WTC11 (cell line): ENCODE results near the gene NRG3. TPM values are rescaled to one million over a fixed set of nuclear protein-coding genes. Genes with fewer than 3 reads are reported as not detected.

Experiments used
- ATAC-seq: fragments of 200-7000 bp; cut with Tn5 transposase; 2 replicates; pipeline ENCODE4 v1.10.0; 2021; ENCODE audit warnings: mild to moderate bottlenecking, moderate library complexity
- CTCF ChIA-PET: fragments of 300-600 bp; sonication (Branson Sonifier 250); formaldehyde crosslinking; loops from one replicate; lab custom pipeline; 2021; ENCODE audit warnings: antibody characterized with exemption; lab: Charles Lee
- POLR2A ChIA-PET: fragments of 350-600 bp; sonication (Branson Sonifier 250); formaldehyde crosslinking; loops from one replicate; lab custom pipeline; 2021; ENCODE audit warnings: antibody characterized with exemption; lab: Charles Lee
- DNase-seq: peaks from one replicate; pipeline ENCODE4 v3.0.0; 2021; ENCODE audit warnings: low spot score
- H3K27ac Mint-ChIP-seq: 2 replicates; pipeline ENCODE4 v1.8.0; 2021; ENCODE audit warnings: mixed read lengths
- H3K27me3 Mint-ChIP-seq: 2 replicates; pipeline ENCODE4 v1.8.0; 2021; ENCODE audit warnings: low read depth, mild to moderate bottlenecking, moderate library complexity, mixed read lengths
- H3K36me3 Mint-ChIP-seq: 2 replicates; pipeline ENCODE4 v1.8.0; 2021; ENCODE audit warnings: mixed read lengths
- H3K4me1 Mint-ChIP-seq: 2 replicates; pipeline ENCODE4 v1.8.0; 2022; ENCODE audit warnings: mixed read lengths
- H3K4me3 Mint-ChIP-seq: 2 replicates; pipeline ENCODE4 v1.8.0; 2021; ENCODE audit warnings: mild to moderate bottlenecking, moderate library complexity, mixed read lengths
- H3K9me3 Mint-ChIP-seq: 2 replicates; pipeline ENCODE4 v1.8.0; 2021; ENCODE audit warnings: mixed read lengths
- ETV6 ChIP-seq: sonication (generic); formaldehyde crosslinking; IDR thresholded peaks from 2 replicates; pipeline ENCODE4 v1.8.1; 2022; ENCODE audit warnings: mild to moderate bottlenecking, missing genetic modification reagents
- FOXJ3 ChIP-seq: sonication (generic); formaldehyde crosslinking; IDR thresholded peaks from 2 replicates; pipeline ENCODE4 v1.9.0; 2021; ENCODE audit warnings: missing genetic modification reagents, mild to moderate bottlenecking, borderline replicate concordance
- HMGA2 ChIP-seq: fragments of 250-450 bp; sonication (Bioruptor Pico); IDR thresholded peaks from 2 replicates; pipeline ENCODE4 v1.4.0; 2021; ENCODE audit warnings: mild to moderate bottlenecking, moderate library complexity
- KAT7 ChIP-seq: sonication (generic); formaldehyde crosslinking; IDR thresholded peaks from 2 replicates; pipeline ENCODE4 v1.8.1; 2023; ENCODE audit warnings: missing genetic modification reagents, mild to moderate bottlenecking, borderline replicate concordance
- MXD4 ChIP-seq: fragments of 250-450 bp; sonication (Bioruptor Pico); IDR thresholded peaks from 2 replicates; pipeline ENCODE4 v1.8.0; 2021; ENCODE audit warnings: mild to moderate bottlenecking, moderate library complexity, borderline replicate concordance
- SMAD4 ChIP-seq: sonication (generic); formaldehyde crosslinking; IDR thresholded peaks from 2 replicates; pipeline ENCODE4 v1.8.0; 2022; ENCODE audit warnings: mild to moderate bottlenecking, missing genetic modification reagents
- ZNF121 ChIP-seq: sonication (generic); formaldehyde crosslinking; IDR thresholded peaks from 2 replicates; pipeline ENCODE4 v1.8.0; 2023; ENCODE audit warnings: missing genetic modification reagents
- ZNF232 ChIP-seq: sonication (generic); formaldehyde crosslinking; IDR thresholded peaks from 2 replicates; pipeline ENCODE4 v1.8.0; 2022; ENCODE audit warnings: mild to moderate bottlenecking, missing genetic modification reagents
- ZNF423 ChIP-seq: fragments of 250-450 bp; sonication (Bioruptor Pico); IDR thresholded peaks from 2 replicates; pipeline ENCODE4 v2.1.2; 2022; ENCODE audit warnings: mild to moderate bottlenecking, moderate library complexity
- total RNA-seq: library from RNA; stranded (reverse); gene quantifications from 3 replicates; pipeline ENCODE4 v1.2.3, GENCODE V29; 2021
- TF ChIP-seq, protein P1 (sequence below): fragments of 250-450 bp; sonication (Bioruptor Pico); IDR thresholded peaks from 2 replicates; pipeline ENCODE4 v1.9.0; 2021; ENCODE audit warnings: mild to moderate bottlenecking, borderline replicate concordance
- TF ChIP-seq, protein P2 (sequence below): sonication (generic); formaldehyde crosslinking; IDR thresholded peaks from 2 replicates; pipeline ENCODE4 v1.8.1; 2022; ENCODE audit warnings: mild to moderate bottlenecking, moderate library complexity, missing genetic modification reagents
- TF ChIP-seq, protein P3 (sequence below): sonication (generic); formaldehyde crosslinking; conservative IDR thresholded peaks from 2 replicates; pipeline ENCODE4 v1.8.1; 2022; ENCODE audit warnings: mild to moderate bottlenecking, missing genetic modification reagents
- TF ChIP-seq, protein P4 (sequence below): sonication (generic); formaldehyde crosslinking; IDR thresholded peaks from 2 replicates; pipeline ENCODE4 v1.8.1; 2023; ENCODE audit warnings: mild to moderate bottlenecking, missing genetic modification reagents, borderline replicate concordance
- TF ChIP-seq, protein P5 (sequence below): fragments of 250-450 bp; sonication (Bioruptor Pico); conservative IDR thresholded peaks from 2 replicates; pipeline ENCODE4 v1.9.0; 2021; ENCODE audit warnings: mild to moderate bottlenecking
- TF ChIP-seq, protein P6 (sequence below): sonication (generic); formaldehyde crosslinking; IDR thresholded peaks from 2 replicates; pipeline ENCODE4 v1.8.1; 2022; ENCODE audit warnings: low read depth, missing genetic modification reagents, borderline replicate concordance

NRG3 gene
- total RNA-seq, 1 experiment from 2014 or later, result 7.0 TPM

DNA sequence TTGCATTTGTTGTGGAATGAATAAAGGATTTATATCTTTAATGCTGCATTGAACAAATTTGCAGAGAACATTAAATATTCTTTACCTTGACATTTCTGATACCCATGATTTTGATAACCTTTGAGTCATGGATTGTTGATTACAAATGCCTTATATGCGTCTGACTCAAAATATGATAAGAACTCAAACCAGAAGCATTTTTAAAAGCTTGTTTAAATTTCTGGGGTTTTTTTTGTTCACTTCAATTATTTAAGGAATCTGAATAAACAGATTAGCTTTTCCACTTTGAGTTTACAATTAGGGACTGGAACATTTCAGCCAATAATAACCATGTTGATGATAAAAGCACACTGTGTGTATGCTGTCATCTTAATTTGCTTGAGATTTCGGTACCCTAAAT, 253.5 kb downstream of the NRG3 start (continued):
- TF ChIP-seq, protein P1, sequence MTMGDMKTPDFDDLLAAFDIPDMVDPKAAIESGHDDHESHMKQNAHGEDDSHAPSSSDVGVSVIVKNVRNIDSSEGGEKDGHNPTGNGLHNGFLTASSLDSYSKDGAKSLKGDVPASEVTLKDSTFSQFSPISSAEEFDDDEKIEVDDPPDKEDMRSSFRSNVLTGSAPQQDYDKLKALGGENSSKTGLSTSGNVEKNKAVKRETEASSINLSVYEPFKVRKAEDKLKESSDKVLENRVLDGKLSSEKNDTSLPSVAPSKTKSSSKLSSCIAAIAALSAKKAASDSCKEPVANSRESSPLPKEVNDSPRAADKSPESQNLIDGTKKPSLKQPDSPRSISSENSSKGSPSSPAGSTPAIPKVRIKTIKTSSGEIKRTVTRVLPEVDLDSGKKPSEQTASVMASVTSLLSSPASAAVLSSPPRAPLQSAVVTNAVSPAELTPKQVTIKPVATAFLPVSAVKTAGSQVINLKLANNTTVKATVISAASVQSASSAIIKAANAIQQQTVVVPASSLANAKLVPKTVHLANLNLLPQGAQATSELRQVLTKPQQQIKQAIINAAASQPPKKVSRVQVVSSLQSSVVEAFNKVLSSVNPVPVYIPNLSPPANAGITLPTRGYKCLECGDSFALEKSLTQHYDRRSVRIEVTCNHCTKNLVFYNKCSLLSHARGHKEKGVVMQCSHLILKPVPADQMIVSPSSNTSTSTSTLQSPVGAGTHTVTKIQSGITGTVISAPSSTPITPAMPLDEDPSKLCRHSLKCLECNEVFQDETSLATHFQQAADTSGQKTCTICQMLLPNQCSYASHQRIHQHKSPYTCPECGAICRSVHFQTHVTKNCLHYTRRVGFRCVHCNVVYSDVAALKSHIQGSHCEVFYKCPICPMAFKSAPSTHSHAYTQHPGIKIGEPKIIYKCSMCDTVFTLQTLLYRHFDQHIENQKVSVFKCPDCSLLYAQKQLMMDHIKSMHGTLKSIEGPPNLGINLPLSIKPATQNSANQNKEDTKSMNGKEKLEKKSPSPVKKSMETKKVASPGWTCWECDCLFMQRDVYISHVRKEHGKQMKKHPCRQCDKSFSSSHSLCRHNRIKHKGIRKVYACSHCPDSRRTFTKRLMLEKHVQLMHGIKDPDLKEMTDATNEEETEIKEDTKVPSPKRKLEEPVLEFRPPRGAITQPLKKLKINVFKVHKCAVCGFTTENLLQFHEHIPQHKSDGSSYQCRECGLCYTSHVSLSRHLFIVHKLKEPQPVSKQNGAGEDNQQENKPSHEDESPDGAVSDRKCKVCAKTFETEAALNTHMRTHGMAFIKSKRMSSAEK (CRISPR knock-in tag), result no peak
- TF ChIP-seq, protein P2, sequence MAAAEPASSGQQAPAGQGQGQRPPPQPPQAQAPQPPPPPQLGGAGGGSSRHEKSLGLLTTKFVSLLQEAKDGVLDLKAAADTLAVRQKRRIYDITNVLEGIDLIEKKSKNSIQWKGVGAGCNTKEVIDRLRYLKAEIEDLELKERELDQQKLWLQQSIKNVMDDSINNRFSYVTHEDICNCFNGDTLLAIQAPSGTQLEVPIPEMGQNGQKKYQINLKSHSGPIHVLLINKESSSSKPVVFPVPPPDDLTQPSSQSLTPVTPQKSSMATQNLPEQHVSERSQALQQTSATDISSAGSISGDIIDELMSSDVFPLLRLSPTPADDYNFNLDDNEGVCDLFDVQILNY (CRISPR knock-in tag), result no peak
- TF ChIP-seq, protein P3, sequence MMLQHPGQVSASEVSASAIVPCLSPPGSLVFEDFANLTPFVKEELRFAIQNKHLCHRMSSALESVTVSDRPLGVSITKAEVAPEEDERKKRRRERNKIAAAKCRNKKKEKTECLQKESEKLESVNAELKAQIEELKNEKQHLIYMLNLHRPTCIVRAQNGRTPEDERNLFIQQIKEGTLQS, result no peak
- TF ChIP-seq FOXJ3 (CRISPR knock-in tag), result no peak
- TF ChIP-seq MXD4 (CRISPR knock-in tag), result no peak
- TF ChIP-seq, protein P4, sequence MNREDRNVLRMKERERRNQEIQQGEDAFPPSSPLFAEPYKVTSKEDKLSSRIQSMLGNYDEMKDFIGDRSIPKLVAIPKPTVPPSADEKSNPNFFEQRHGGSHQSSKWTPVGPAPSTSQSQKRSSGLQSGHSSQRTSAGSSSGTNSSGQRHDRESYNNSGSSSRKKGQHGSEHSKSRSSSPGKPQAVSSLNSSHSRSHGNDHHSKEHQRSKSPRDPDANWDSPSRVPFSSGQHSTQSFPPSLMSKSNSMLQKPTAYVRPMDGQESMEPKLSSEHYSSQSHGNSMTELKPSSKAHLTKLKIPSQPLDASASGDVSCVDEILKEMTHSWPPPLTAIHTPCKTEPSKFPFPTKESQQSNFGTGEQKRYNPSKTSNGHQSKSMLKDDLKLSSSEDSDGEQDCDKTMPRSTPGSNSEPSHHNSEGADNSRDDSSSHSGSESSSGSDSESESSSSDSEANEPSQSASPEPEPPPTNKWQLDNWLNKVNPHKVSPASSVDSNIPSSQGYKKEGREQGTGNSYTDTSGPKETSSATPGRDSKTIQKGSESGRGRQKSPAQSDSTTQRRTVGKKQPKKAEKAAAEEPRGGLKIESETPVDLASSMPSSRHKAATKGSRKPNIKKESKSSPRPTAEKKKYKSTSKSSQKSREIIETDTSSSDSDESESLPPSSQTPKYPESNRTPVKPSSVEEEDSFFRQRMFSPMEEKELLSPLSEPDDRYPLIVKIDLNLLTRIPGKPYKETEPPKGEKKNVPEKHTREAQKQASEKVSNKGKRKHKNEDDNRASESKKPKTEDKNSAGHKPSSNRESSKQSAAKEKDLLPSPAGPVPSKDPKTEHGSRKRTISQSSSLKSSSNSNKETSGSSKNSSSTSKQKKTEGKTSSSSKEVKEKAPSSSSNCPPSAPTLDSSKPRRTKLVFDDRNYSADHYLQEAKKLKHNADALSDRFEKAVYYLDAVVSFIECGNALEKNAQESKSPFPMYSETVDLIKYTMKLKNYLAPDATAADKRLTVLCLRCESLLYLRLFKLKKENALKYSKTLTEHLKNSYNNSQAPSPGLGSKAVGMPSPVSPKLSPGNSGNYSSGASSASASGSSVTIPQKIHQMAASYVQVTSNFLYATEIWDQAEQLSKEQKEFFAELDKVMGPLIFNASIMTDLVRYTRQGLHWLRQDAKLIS (CRISPR knock-in tag), result no peak
- no peak for TF ChIP-seq ZNF232
- TF ChIP-seq, all 79 proteins: peak for 0

DNA sequence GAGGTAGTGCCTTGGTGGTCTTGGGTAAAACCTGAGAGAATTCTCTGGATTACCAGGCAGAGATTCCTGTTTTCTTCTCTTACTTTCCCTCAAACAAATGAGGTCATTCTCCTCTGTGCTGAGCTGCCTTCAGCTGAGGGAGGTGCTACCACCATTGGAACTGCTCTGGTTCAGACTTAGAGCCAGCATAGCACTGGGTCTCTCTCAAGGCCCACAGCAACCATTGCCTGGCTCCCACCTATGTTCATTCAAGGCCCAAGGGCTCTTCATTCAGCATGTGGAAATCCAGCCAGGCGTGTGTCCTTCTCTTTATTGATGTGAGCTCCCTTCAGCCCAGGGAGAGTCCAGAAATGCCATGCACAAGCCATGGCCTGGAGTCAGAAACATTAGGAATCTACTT, 261.1 kb downstream of the NRG3 start:
- Mint-ChIP-seq H3K4me1 (no peaks in the 10 kb centered on the region), H3K27ac (no peak overlapping the region), H3K27me3 (no peaks in the 10 kb centered on the region), H3K36me3 (no peaks in the 10 kb centered on the region), H3K9me3 (peaks cover 10% of the 10 kb centered on the region)
- DNase-seq (no peak), ATAC-seq (peak; percentile 55; the same call in 1 of the 2 replicates)
- ChIA-PET POLR2A (no interaction called here), CTCF (interaction anchor here (1.1 kb wide), 1 partner anchor 14 kb away, joined by 3 read pairs; no protein-coding TSS in a partner anchor)
- TF ChIP-seq, protein P5, sequence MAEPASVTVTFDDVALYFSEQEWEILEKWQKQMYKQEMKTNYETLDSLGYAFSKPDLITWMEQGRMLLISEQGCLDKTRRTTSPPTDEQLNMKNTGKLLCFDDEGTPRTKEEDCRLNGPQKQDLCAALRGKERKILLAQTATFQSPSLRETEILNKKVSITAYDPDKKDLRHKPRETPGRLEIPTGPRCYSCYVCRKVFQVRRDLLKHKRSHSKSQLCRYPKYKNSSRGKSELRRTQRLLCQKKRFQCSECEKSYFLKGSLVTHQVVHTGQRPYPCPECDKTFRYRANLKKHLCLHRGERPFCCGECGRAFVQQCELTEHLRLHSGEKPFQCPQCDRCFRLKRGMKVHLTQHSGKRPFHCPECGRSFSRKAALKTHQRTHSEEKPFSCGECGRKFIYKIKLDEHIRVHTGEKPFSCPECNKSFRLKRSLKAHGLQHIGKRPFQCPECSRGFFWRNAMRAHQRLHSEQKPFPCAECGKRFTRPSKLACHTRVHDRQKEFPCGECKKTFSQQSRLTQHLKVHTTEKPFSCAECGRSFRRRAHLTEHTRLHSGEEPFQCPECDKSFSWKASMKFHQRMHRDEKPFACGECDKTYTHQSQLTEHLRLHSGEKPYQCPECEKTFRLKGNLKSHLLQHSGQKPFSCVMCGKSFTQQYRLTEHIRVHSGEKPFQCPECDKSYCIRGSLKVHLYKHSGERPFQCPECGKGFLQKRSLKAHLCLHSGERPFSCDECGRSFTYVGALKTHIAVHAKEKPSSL (CRISPR knock-in tag), result no peak
- TF ChIP-seq, all 79 proteins: peak for 0
- H3K4me3 Mint-ChIP-seq, result no peak overlapping the region

DNA sequence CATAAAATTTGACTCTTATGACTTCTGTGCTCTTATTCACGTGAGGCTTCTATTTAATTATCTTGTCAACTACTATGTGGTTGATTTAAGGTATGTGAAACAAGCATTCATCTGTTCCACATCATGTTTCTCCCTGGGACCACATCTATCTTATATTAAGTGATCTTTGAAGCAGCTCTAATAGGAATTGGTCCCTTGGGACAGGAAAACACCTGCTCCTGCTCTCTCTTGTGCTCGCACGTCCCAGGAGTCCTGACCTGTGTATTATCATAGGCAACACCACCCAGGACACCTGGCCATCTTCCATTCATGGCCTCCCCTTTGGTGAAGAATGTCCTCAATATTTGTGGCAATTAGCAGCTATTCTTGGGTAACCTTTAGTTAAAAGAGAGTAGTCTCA, 269.2 kb downstream of the NRG3 start:
- POLR2A ChIA-PET, result no interaction called here
- TF ChIP-seq ZNF121 (CRISPR knock-in tag) (no peak), ETV6 (CRISPR knock-in tag) (no peak), ZNF423 (CRISPR knock-in tag) (no peak), SMAD4 (no peak), HMGA2 (CRISPR knock-in tag) (no peak), KAT7 (CRISPR knock-in tag) (no peak)
- TF ChIP-seq, protein P6, sequence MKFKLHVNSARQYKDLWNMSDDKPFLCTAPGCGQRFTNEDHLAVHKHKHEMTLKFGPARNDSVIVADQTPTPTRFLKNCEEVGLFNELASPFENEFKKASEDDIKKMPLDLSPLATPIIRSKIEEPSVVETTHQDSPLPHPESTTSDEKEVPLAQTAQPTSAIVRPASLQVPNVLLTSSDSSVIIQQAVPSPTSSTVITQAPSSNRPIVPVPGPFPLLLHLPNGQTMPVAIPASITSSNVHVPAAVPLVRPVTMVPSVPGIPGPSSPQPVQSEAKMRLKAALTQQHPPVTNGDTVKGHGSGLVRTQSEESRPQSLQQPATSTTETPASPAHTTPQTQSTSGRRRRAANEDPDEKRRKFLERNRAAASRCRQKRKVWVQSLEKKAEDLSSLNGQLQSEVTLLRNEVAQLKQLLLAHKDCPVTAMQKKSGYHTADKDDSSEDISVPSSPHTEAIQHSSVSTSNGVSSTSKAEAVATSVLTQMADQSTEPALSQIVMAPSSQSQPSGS (CRISPR knock-in tag), result no peak

More for the DNA sequence above, 269.2 kb downstream of the NRG3 start:
- ATAC-seq, result no peak
- Mint-ChIP-seq H3K27ac (no peak overlapping the region), H3K4me1 (peaks cover 2% of the 10 kb centered on the region), H3K27me3 (no peaks in the 10 kb centered on the region), H3K36me3 (no peaks in the 10 kb centered on the region), H3K4me3 (no peak overlapping the region), H3K9me3 (no peaks in the 10 kb centered on the region)
- DNase-seq, result no peak
- CTCF ChIA-PET, result no interaction called here
